Upper lobe of left lung (tissue), 6 donors: Measurements from ENCODE around the gene ACTR3. TPM values are rescaled to one million over a fixed set of nuclear protein-coding genes. Genes with fewer than 3 reads are reported as not detected.

Experiments
- ATAC-seq, 2 donors: fragments of 200-7000 bp; cut with Tn5 transposase; one replicate each; pipeline ENCODE4 v1.9.1; 2022; ENCODE audit warnings: mild to moderate bottlenecking in 2 of 2, moderate library complexity in 2 of 2; ENCODE audit not compliant: low FRiP score in 2 of 2
- DNase-seq, 2 donors: peaks; one replicate each; pipeline ENCODE4 v3.0.0-alpha.2; 2019 to 2020
- H3K27ac ChIP-seq, 4 donors: fragments of 200-600 bp; sonication (generic); one replicate each; pipeline ENCODE4 v1.5.1; 2016 to 2019
- H3K27me3 ChIP-seq, 4 donors: fragments of 200-600 bp; sonication (generic); one replicate each; pipeline ENCODE4 v1.5.1; 2017 to 2019
- H3K36me3 ChIP-seq, 4 donors: fragments of 200-600 bp; sonication (generic); one replicate each; pipeline ENCODE4 v1.5.1; 2016 to 2019
- H3K4me1 ChIP-seq, 4 donors: fragments of 200-600 bp; sonication (generic); one replicate each; pipeline ENCODE4 v1.5.1; 2018 to 2019
- H3K4me3 ChIP-seq, 4 donors: fragments of 200-600 bp; sonication (generic); one replicate each; pipeline ENCODE4 v1.5.1; 2017 to 2019; ENCODE audit warnings: mild to moderate bottlenecking in 2 of 4, moderate library complexity in 1 of 4
- H3K9me3 ChIP-seq, 4 donors: fragments of 200-600 bp; sonication (generic); one replicate each; pipeline ENCODE4 v1.5.1; 2018 to 2019
- CTCF ChIP-seq, 6 experiments: fragments of 450-650 bp in 4 of 6; fragments of 200-600 bp in 2 of 6; sonication (generic) in 2 of 6; IDR thresholded peaks; one replicate each; pipeline ENCODE4 v1.5.1; 2016 to 2019; ENCODE audit warnings: antibody characterized with exemption in 6 of 6
- EP300 ChIP-seq, 4 donors: sonication (generic); formaldehyde crosslinking; IDR thresholded peaks; one replicate each; pipeline ENCODE4 v1.5.1; 2017; ENCODE audit warnings: antibody characterized with exemption in 4 of 4, control low read depth in 2 of 4
- POLR2A ChIP-seq, 4 donors: fragments of 450-650 bp; IDR thresholded peaks; one replicate each; pipeline ENCODE4 v1.5.1; 2016 to 2017; ENCODE audit warnings: antibody characterized with exemption in 4 of 4, mild to moderate bottlenecking in 2 of 4
- POLR2AphosphoS5 ChIP-seq, 2 donors: sonication (generic); formaldehyde crosslinking; IDR thresholded peaks; one replicate each; pipeline ENCODE4 v1.5.1; 2017; ENCODE audit warnings: antibody characterized with exemption in 2 of 2
- WGBS, 2 donors: methylation state at CpG; one replicate each; pipeline ENCODE4 v1.1.5; 2017 to 2018; 5-methylcytosine and 5-hydroxymethylcytosine counted together
- total RNA-seq, 6 donors: library from RNA; depleted of rRNA in 4 of 6; stranded (reverse); fragments of >200 nt in 4 of 6; gene quantifications; one replicate each; pipeline versions ENCODE4 v1.1.0 to v1.2.1, GENCODE V29; 2016 to 2021
- donor health status: DM: no; HTN: no; CAD: no; lungs with moderate emphysema.
- donor health status: DM: no; HTN: yes; CAD: no; lungs with severe emphysema.

ACTR3 gene
- total RNA-seq, 6 donors from 2014 or later, result 79.6 to 304 (median 139) TPM

GRCh38 chr2:113977660-113978523 lies 88.0 kb downstream of the ACTR3 start:
- DNase-seq (no peak), ATAC-seq (peak in 1 of 2 donors; percentile 37)
- peaks cover 0 to 13% (median 0%) of the 10 kb centered on the region in 4 donors for H3K36me3 ChIP-seq
- H3K4me1 ChIP-seq, result no peaks in the 10 kb centered on the region
- H3K9me3 ChIP-seq, result peaks cover 0 to 8% (median 1%) of the 10 kb centered on the region in 4 donors
- no peak for TF ChIP-seq EP300 (IDR thresholded peaks at IDR 0.05)
- peak in 1 of 6 experiments; percentile 18 for TF ChIP-seq CTCF (IDR thresholded peaks at IDR 0.05)
- no peaks in the 10 kb centered on the region for H3K27me3 ChIP-seq
- H3K27ac ChIP-seq, result no peak overlapping the region
- 59 to 60% methylated on average over 16 of the region's 16 CpGs for WGBS, 2 donors
- no peak overlapping the region for H3K4me3 ChIP-seq

- H3K4me3 ChIP-seq, result no peak overlapping the region
- no peaks in the 10 kb centered on the region for H3K4me1 ChIP-seq
- no peak overlapping the region for H3K27ac ChIP-seq
- no peak for TF ChIP-seq EP300 (IDR thresholded peaks at IDR 0.05)
- no peak for TF ChIP-seq POLR2A (IDR thresholded peaks at IDR 0.05)
- no peak for TF ChIP-seq POLR2AphosphoS5 (IDR thresholded peaks at IDR 0.05)
- TF ChIP-seq CTCF (IDR thresholded peaks at IDR 0.05), result no peak
- ATAC-seq (no peak), DNase-seq (no peak)
- H3K9me3 ChIP-seq, result peaks cover 0 to 8% (median 1%) of the 10 kb centered on the region in 4 donors
- H3K27me3 ChIP-seq, result no peaks in the 10 kb centered on the region
- H3K36me3 ChIP-seq, result peaks cover 0 to 13% (median 0%) of the 10 kb centered on the region in 4 donors
- WGBS, 2 donors, result 86 to 91% methylated on average over 18 to 20 of the region's 20 CpGs
Observed at GRCh38 chr2:113978524-113979190, 88.8 kb downstream of the ACTR3 start.

GRCh38 chr2:113979191-113980128 lies 89.6 kb downstream of the ACTR3 start:
- WGBS, 2 donors, result 73 to 78% methylated on average over 65 to 80 of the region's 93 CpGs
- no peaks in the 10 kb centered on the region for H3K4me1 ChIP-seq
- H3K27ac ChIP-seq, result no peak overlapping the region
- peaks cover 0 to 10% (median 0%) of the 10 kb centered on the region in 4 donors for H3K36me3 ChIP-seq
- H3K27me3 ChIP-seq, result no peaks in the 10 kb centered on the region
- DNase-seq, result peak in 1 of 2 donors; percentile 86
- no peak for ATAC-seq
- H3K9me3 ChIP-seq, result peaks cover 0 to 8% (median 1%) of the 10 kb centered on the region in 4 donors
- no peak overlapping the region for H3K4me3 ChIP-seq
- TF ChIP-seq EP300 (IDR thresholded peaks at IDR 0.05) (no peak), POLR2A (IDR thresholded peaks at IDR 0.05) (no peak), CTCF (IDR thresholded peaks at IDR 0.05) (peak in 3 of 6 experiments; percentile 32 to 63 (median 49)), POLR2AphosphoS5 (IDR thresholded peaks at IDR 0.05) (no peak)

GRCh38 chr2:113980946-113981345 lies 91.1 kb downstream of the ACTR3 start:
- DNase-seq, result no peak
- 94 to 95% methylated on average over 4 of the region's 4 CpGs for WGBS, 2 donors
- TF ChIP-seq CTCF (IDR thresholded peaks at IDR 0.05) (no peak), POLR2AphosphoS5 (IDR thresholded peaks at IDR 0.05) (no peak), POLR2A (IDR thresholded peaks at IDR 0.05) (no peak), EP300 (IDR thresholded peaks at IDR 0.05) (no peak)
- Histone ChIP-seq H3K4me3 (no peak overlapping the region), H3K9me3 (peaks cover 0 to 8% (median 1%) of the 10 kb centered on the region in 4 donors), H3K27ac (no peak overlapping the region), H3K27me3 (no peaks in the 10 kb centered on the region), H3K36me3 (no peaks in the 10 kb centered on the region), H3K4me1 (no peaks in the 10 kb centered on the region)
- peak in 1 of 2 donors; percentile 85 for ATAC-seq
